HG03196 (cell line): ENCODE data around the gene PCSK7.
"Not testable (repeated sequence)": the region's sequence is repeated elsewhere in the genome, so short reads cannot be mapped to it uniquely, and the experiment has no call there.

Experiments
- ATAC-seq: cut with Tn5 transposase; IDR thresholded peaks from one replicate; pipeline ENCODE4 v1.9.1; 2021; ENCODE audit not compliant: unreplicated experiment

The PCSK7 gene

DNA sequence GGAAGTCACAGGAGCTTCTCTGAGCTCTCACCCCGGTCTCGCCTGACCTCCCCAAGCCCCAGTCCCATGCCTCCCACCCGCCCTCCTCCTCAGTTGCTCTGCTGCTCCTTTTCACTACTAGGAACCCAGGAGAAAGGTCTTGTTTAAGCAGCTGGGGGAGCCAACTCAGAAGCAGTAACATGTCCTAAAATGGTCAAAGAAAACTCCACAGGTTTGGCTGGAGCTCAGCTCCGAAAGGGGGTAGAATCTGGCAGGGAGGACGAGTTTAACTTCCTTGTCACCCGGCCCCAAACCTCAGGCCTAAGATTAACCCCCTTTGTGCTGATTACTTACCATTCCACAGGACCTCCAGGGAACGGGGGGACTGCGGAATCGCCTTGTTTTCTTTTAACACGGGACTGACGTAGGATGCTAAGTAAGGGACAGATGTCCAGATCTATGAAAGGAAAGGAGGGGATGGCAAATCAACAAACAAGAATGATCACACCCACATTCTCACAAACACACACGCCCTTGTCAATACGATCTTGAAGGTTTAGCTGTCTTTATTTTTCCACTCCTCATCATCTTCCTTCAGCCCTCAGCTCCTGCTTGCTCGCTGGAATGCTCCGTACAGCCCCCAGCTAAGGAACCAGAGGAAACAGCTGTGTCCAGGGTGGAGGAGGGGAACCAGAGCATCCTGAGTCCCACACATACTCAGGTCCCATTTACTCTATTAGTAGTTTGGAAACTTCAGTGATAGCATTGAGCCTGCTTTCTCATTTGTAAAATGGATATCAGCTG is 13.5 kb downstream of the PCSK7 start:
- no peak for ATAC-seq

DNA sequence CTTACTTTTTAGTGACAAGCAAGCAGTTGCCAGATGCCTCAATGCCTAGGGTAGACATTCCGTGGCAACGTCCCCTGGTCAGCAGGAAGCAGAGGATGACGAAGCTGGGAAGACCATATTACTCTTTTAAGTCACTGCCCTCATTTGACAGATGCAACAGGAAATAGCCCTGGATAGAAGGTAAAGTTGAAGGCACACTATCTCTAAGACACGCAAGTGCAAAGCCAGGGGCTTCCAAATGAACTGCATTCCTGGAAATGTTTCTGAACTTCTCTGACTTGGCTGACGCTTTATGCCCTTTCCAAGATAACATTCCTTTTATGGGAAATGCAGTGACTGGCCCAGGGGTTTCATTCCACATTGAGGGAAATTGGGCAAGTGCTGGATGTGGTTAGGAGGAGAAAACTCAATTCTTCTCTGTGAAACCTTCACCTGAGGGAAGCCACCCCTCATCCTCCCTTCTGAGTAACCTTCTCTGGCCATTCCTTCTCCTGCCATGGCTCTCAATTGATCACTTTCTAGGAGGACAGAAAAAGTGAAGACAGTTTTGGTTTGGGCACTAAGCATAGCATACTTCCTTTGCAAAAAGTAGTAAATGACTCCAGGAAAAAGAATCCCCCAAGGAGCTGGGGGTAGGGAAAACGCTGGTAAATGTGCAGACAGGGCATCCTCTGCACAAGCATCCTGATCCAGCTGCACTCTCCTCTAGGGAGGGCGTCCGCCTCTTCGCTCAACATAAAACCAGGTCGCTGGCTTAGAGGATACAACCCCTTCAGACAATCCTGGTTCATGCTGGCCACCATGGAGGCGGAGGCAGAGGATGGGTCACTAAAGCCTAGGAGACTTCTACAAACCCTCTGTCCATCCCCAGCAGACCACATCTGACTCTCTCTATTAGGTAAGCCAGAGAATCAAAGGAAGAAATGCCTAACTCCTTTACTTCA is 14.5 kb downstream of the PCSK7 start:
- ATAC-seq: no peak

DNA sequence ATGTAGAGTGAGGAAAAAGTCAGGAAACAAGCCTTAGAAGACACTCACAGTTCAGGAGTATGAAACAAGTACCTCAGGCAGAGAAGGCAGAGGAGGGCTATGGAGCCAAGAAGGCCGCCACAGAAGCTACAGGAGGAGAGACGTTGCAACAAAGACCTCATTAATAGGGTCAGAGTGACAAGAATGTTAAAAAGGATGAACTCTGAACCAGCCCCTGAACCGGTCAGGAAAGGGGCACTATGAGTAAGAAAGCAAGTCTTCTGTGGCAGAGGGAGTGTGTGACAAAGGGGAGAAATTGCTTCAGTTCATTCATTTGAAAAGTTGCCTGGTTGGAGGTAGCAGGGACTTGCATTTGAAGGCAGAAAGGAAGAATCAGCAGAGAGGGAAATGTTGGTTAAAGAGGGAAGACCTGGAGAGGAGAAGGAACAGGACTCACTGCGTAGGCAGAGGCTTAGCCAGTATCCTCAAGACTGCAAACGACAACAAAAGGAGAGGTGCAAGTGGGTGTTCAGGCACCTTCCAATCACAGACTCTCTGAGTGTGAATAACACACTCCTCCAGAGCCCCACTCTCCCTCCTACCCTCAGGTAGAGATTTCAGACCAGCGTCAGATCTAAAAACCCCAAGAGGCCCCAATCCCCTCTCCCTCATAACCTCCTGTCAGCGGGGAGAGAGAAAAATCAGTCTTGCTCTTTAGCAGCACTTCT is 17.3 kb downstream of the PCSK7 start:
- no peak for ATAC-seq

DNA sequence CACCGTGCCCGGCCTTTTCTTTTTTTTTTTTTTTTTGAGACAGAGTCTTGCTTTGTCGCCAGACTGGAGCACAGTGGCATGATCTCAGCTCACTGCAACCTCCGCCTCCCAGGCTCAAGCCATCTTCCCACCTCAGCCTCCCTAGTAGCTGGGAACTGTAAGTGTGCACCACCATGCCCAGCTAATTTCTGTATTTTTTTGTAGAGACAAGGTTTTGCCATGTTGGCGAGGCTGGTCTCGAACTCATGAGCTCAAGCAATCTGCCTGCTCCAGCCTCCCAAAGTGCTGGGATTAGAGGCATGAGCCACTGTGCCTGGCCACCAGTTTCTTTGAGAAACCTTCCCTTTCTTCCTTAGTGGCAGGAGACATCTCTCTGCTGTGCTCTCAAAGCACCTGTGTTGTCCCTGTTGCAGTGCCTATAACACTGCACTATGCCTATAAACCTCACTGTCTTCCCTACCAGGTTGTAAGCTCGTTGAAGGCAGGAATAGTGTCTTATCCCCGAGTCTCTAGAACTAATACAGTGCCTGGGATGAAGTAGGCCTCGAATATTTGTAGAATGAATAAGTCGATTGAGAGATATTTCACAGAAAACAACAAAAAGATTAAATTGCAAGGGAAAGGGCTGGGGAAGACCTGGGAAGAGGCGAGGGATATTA is 19.0 kb downstream of the PCSK7 start:
- ATAC-seq: no peak

DNA sequence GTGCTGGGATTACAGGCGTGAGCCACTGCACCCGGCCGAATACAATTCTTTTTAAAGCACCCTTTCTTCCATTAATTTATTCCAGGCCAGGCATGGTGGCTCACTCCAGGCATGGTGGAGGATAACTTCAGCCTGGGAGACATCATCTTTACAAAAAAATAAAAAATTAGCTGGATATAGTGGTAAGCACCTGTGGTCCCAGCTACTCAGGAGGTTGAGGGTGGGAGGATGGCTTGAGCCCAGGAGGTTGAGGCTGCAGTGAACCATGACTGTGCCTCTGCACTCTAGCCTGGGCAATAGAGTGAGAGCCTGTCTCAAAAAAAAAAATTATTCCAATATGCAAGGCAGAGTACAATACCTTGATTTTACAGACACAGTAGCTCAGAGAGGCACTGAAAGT is 21.3 kb downstream of the PCSK7 start:
- ATAC-seq: no peak

DNA sequence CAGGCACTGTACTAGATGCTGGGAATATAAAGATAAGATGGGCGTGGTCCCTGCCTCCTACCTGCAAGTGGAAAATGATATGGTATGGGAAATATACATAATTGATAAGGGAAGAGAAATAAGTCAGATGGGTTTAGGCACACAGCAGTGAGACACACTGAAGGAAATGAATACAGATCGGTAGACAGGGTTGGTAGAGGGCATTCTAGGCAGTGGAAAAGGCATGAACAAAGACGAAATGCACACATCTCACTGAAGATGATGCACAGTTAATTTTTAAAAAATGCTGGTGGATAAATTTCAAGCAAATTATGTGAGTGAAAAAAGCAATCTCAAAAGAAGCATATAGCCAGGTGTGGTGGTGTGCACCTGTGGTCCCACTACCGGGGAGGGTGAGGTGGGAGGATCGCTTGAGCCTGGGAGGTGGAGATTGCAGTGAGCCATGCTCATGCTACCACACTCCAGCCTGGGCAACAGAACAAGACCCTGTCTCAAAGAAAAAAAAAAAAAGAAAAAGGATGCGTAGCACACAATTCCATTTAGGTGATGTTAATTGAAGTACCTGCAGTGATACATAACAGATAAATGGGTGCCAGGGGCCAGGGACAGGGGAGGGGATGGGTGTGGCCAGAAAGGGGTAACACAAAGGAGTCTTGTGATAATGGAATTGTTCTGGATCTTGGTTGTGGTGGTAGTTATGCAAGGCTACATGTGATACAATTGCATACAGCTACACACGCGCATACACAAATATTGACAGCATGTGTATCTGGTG is 22.3 kb downstream of the PCSK7 start:
- not testable (repeated sequence) for ATAC-seq

DNA sequence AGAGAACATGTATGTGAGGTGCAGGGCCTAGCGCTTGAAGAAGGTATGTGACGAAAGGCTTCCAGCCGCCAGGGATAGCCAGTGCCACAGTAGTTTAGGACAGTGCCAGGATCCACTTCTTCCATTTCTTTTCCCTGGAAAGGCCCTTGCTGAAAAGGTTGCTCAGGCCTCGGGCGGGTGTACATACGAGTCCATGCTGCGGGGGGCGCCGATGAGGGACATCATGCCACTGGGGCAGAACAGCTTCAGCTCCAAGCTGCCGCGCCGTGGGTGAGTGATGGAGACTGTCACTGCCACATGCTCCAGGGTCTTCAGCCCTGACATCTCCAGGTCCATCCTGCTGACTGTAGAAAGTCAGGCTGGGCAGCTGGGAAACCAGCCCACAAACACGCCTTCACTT is 23.2 kb downstream of the PCSK7 start:
- not testable (repeated sequence) for ATAC-seq

GRCh38 chr11:117207481-117207880 is 24.4 kb downstream of the PCSK7 start:
- not testable (repeated sequence) for ATAC-seq

DNA sequence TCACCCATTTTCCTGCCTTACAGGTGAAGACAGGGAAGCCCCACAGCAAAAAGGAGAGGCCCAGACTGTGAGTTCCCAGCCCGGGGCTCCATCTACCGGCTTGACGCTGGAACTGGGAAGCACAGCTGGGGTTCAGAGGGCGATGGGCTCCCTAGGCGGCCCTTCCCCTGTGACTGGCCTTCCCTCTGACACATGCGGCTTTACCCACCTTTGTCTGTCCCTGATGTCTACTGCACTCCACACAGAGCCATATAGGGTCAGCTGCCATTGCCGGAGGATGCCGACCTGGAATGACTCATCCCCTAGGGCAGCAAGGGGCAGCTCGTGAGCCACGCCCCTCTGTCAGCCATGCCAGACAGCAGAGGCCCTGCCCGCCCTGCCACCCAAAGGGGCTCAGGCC is 25.0 kb downstream of the PCSK7 start:
- ATAC-seq: not testable (repeated sequence)

GRCh38 chr11:117206111-117206510 is 25.8 kb downstream of the PCSK7 start:
- ATAC-seq: not testable (repeated sequence)

GRCh38 chr11:117205211-117205818 is 26.6 kb downstream of the PCSK7 start:
- no peak for ATAC-seq

- no peak for ATAC-seq
These were observed 27.4 kb downstream of the PCSK7 start for GRCh38 chr11:117204283-117205080.

GRCh38 chr11:117203069-117203407 is 28.8 kb downstream of the PCSK7 start:
- ATAC-seq: no peak

- no peak for ATAC-seq
These were observed 29.3 kb downstream of the PCSK7 start for GRCh38 chr11:117202386-117203068.

GRCh38 chr11:117201658-117202305 is 30.1 kb downstream of the PCSK7 start:
- ATAC-seq: no peak

DNA sequence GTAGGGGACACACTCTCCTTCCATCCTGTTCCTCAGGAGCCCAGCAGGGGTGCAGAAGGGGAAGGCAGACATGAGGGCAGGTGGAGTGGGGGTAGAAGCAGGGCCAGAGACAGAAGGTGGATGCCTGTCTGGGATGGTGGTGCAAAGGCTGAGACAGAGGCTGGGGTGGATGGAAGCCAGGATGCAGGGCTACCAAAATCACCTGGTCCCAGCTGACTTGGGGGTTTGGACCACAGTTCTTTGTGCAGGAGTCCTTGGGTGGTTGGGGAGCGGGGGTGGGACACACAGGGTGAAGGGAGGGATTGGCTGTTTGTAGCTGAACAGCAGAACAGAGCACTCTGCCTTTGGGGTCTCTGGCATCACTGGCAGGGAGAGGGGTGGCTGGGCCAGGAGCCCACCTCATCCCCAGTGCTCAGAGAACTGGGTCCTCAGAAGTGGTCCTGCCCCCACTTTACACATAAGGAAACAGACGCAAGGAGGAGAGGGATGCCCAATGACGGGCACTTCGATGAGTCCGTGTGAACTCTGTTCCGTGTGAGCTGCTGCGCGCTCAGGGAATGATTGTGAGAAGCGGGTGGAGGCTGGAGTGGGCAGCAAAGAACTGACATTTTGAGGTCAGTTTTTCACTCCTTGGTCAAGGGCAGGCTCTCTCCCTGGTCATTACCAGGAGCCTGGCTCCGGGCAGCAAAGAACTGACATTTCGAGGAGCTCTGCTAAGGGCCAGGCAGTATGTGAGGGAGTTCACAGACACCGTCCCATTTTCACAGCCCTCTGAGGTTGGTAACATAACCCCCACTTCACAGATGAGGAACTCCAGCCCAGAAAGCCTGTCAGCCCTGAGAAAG is 30.8 kb downstream of the PCSK7 start:
- ATAC-seq: no peak
